ENCODE results near the gene NSFL1C.

Gene NSFL1C

DNA sequence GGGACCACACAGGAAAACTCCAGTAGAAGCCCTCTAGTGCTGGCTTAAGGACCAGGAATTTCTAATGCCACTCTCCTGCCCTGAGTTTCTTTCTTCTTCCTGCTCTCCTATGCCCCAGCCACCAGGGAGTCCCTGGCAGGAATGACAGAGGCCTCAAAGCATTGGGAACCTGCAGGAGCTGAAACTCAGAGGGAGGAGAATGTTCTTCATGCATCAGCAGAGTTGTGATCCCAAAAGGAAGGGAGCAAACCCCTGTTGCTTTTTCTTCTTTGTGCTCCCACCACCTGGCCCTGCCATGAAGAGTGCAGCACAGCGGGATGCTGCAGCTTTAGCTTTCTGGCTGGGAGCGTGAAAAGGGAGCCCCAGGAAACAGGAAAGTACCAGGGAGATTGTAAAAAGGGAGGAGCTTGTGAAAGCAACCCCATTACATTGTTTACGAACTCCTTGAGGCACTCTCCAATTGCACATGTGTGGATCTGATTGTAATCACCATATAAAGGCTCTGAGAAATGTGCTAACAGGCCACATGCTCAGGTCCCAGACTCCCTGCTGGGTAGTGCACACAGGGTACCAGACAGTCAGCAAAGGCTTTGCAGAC is 39.1 kb downstream of the NSFL1C start:
- Histone ChIP-seq H3K9me3 (ENCODE audit: control insufficient read depth, low read length) (no peaks in the 10 kb centered on the region), H3K36me3 (ENCODE audit: control insufficient read depth, insufficient read depth, low read length) (no peaks in the 10 kb centered on the region), H3K27ac (ENCODE audit: insufficient read depth, low read depth, low read length, poor library complexity, severe bottlenecking) (peak overlapping the region; percentile 77), H3K4me1 (ENCODE audit: control insufficient read depth, insufficient read depth, low read length) (peaks cover 12% of the 10 kb centered on the region), H3K27me3 (ENCODE audit: control insufficient read depth, insufficient read depth, low read length, poor library complexity, severe bottlenecking) (no peaks in the 10 kb centered on the region), H3K4me3 (ENCODE audit: insufficient read depth, low read depth, low read length) (peak overlapping the region; percentile 8)
- 2 to 3% methylated on average over 3 of the region's 3 CpGs for WGBS, 2 experiments

DNA sequence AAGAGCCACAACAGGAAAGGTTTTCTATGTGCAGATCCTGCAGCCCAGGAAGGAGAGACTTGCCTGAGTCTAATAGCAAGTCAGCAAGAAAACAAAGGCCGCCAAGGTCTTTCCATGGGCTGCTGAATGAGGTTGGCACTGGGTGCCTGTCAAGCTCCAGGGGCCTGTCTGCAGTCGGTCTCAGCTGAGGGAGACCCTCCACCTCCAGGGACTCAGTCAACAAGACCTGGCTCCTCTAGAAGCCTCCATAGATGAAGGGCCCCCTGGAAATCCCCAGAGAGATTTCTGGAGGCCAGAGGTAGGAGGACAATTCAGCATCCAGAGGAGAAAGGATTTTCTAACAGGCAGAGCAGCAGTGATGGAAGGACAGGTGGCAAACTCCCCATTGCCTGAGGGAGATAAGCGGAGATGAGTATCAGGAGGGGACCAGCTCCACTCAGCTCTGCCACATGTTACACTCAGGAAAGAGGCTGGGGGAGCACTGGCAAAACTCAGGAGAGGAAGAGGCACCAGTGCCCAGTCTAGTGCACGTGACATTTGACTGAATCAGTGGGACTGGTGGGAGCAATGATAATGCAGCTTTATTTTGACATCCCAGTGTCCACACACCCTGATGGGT is 40.3 kb downstream of the NSFL1C start:
- 75 to 78% methylated on average over 4 of the region's 4 CpGs for WGBS, 2 experiments

DNA sequence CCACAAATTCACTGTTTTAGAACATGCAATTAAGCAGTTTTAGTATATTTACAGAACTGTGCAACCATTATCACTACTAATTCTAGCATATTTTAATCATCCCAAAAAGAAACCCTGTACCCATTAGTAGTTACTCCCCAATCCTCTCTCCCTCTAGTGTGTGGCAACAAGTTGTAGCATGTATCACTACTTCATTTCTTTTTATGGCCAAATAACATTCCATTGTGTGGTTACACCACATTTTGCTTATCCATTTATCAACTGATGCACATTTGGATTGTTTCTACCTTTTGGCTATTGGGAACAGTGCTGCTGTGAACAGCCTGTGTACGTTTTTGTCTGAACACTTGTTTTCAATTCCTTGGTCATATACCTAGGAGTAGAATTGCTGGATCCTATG is 42.3 kb downstream of the NSFL1C start:
- Histone ChIP-seq H3K4me3 (ENCODE audit: insufficient read depth, low read depth, low read length) (no peak overlapping the region), H3K9me3 (ENCODE audit: control insufficient read depth, low read length) (no peaks in the 10 kb centered on the region), H3K27ac (ENCODE audit: insufficient read depth, low read depth, low read length, poor library complexity, severe bottlenecking) (no peak overlapping the region), H3K4me1 (ENCODE audit: control insufficient read depth, insufficient read depth, low read length) (peaks cover 12% of the 10 kb centered on the region), H3K36me3 (ENCODE audit: control insufficient read depth, insufficient read depth, low read length) (no peaks in the 10 kb centered on the region), H3K27me3 (ENCODE audit: control insufficient read depth, insufficient read depth, low read length, poor library complexity, severe bottlenecking) (no peaks in the 10 kb centered on the region)
- 75 to 98% methylated on average over 1 of the region's 1 CpG for WGBS, 2 experiments

More for the DNA sequence above, 40.3 kb downstream of the NSFL1C start:
- no peaks in the 10 kb centered on the region for H3K9me3 ChIP-seq (ENCODE audit: control insufficient read depth, low read length)
- H3K4me3 ChIP-seq (ENCODE audit: insufficient read depth, low read depth, low read length): no peak overlapping the region
- H3K27ac ChIP-seq (ENCODE audit: insufficient read depth, low read depth, low read length, poor library complexity, severe bottlenecking): no peak overlapping the region
- no peaks in the 10 kb centered on the region for H3K27me3 ChIP-seq (ENCODE audit: control insufficient read depth, insufficient read depth, low read length, poor library complexity, severe bottlenecking)
- no peaks in the 10 kb centered on the region for H3K36me3 ChIP-seq (ENCODE audit: control insufficient read depth, insufficient read depth, low read length)
- peaks cover 12% of the 10 kb centered on the region for H3K4me1 ChIP-seq (ENCODE audit: control insufficient read depth, insufficient read depth, low read length)

DNA sequence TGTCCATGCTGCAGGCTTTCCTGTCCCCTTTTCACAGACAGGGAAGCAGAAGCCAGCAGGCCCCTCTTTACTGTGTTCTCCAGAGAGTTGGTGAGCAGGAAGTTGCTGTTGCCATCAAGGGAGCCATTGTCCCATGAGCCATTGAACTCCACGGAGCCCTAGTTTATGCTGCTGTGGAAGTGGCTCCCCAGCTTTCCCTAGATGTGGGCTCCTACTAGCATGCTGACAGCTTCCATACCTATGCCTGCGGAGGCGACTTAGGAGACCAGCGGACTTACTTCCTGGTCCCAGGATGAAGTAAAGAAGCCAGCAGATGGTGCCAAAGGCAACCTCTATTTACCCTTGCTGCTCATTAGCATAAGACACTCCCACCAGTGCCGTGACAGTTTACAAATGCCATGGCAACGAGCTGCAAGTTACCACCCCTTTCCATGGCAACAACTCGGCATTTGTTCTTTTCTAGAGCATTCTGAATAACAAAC is 43.0 kb downstream of the NSFL1C start:
- H3K9me3 ChIP-seq (ENCODE audit: control insufficient read depth, low read length): no peaks in the 10 kb centered on the region
- H3K27ac ChIP-seq (ENCODE audit: insufficient read depth, low read depth, low read length, poor library complexity, severe bottlenecking): no peak overlapping the region
- no peak overlapping the region for H3K4me3 ChIP-seq (ENCODE audit: insufficient read depth, low read depth, low read length)
- H3K27me3 ChIP-seq (ENCODE audit: control insufficient read depth, insufficient read depth, low read length, poor library complexity, severe bottlenecking): no peaks in the 10 kb centered on the region
- H3K36me3 ChIP-seq (ENCODE audit: control insufficient read depth, insufficient read depth, low read length): no peaks in the 10 kb centered on the region
- H3K4me1 ChIP-seq (ENCODE audit: control insufficient read depth, insufficient read depth, low read length): peaks cover 12% of the 10 kb centered on the region
- WGBS, 2 experiments: 31 to 34% methylated on average over 7 of the region's 7 CpGs

DNA sequence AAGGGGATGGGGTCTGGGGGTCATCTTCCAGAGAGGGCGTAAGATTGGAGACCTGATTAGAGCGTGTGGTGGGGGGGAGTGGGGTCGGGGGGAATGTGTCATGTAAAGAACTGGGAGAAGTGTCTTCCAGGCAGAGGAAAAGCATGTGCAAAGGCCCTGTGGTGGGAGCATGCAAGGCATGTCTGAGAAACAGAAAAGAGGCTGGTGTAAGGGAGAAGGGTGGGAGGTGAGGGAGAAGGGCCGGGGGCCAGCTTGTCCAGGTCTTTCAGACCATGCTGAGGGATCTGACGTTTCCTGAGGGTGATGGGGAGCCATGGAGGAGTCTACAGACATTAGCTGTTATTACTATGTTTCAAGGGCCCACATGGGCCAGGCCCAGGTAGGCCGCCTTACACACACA is 43.4 kb downstream of the NSFL1C start:
- 90 to 91% methylated on average over 6 of the region's 6 CpGs for WGBS, 2 experiments
- Histone ChIP-seq H3K4me3 (ENCODE audit: insufficient read depth, low read depth, low read length) (no peak overlapping the region), H3K27me3 (ENCODE audit: control insufficient read depth, insufficient read depth, low read length, poor library complexity, severe bottlenecking) (no peaks in the 10 kb centered on the region), H3K9me3 (ENCODE audit: control insufficient read depth, low read length) (no peaks in the 10 kb centered on the region), H3K36me3 (ENCODE audit: control insufficient read depth, insufficient read depth, low read length) (no peaks in the 10 kb centered on the region), H3K27ac (ENCODE audit: insufficient read depth, low read depth, low read length, poor library complexity, severe bottlenecking) (no peak overlapping the region), H3K4me1 (ENCODE audit: control insufficient read depth, insufficient read depth, low read length) (peaks cover 12% of the 10 kb centered on the region)

DNA sequence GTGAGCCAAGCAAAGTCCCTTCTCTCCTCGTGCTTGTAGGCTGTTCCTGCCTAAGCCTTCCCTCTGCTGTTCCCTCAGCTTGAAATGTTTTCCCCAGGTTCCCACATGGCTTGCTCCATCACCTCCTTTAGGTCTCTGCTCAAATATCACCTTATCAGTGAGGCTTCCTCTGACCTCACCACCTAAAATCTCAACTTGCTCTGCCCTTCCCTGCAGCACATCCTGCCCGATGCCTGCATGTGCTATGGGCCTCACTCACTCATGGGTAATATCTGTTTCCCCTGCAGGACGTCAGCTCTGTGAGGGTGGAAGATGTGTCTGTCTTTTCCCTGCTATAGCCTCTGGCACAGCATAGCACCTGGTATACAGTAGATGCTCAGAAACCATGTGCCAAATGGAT is 43.9 kb downstream of the NSFL1C start:
- 67 to 80% methylated on average over 3 of the region's 3 CpGs for WGBS, 2 experiments
- no peaks in the 10 kb centered on the region for H3K27me3 ChIP-seq (ENCODE audit: control insufficient read depth, insufficient read depth, low read length, poor library complexity, severe bottlenecking)
- H3K36me3 ChIP-seq (ENCODE audit: control insufficient read depth, insufficient read depth, low read length): no peaks in the 10 kb centered on the region
- H3K9me3 ChIP-seq (ENCODE audit: control insufficient read depth, low read length): no peaks in the 10 kb centered on the region
- H3K4me1 ChIP-seq (ENCODE audit: control insufficient read depth, insufficient read depth, low read length): peaks cover 9% of the 10 kb centered on the region
- H3K27ac ChIP-seq (ENCODE audit: insufficient read depth, low read depth, low read length, poor library complexity, severe bottlenecking): no peak overlapping the region
- no peak overlapping the region for H3K4me3 ChIP-seq (ENCODE audit: insufficient read depth, low read depth, low read length)

DNA sequence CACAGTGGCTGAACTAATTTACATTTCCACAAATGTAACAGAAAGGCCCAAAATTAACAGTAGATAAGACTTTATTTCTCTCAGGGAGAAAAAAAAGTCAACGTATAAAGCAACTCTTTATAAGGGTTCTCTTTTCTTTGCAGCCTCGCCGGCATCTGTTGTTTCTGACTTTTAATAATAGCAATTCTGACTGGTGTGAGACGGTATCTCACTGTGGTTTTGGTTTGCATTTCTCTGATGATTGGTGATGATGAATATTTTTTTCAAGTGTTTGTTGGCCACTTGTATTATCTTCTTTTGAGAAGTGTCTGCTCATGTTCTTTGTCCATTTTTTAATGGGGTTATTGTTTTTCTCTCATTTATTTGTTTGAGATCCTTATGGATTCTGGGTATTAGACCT is 46.6 kb downstream of the NSFL1C start:
- Histone ChIP-seq H3K4me3 (ENCODE audit: insufficient read depth, low read depth, low read length) (no peak overlapping the region), H3K4me1 (ENCODE audit: control insufficient read depth, insufficient read depth, low read length) (no peaks in the 10 kb centered on the region), H3K36me3 (ENCODE audit: control insufficient read depth, insufficient read depth, low read length) (no peaks in the 10 kb centered on the region), H3K27ac (ENCODE audit: insufficient read depth, low read depth, low read length, poor library complexity, severe bottlenecking) (no peak overlapping the region), H3K9me3 (ENCODE audit: control insufficient read depth, low read length) (no peaks in the 10 kb centered on the region), H3K27me3 (ENCODE audit: control insufficient read depth, insufficient read depth, low read length, poor library complexity, severe bottlenecking) (no peaks in the 10 kb centered on the region)
- 94 to 98% methylated on average over 4 of the region's 4 CpGs for WGBS, 2 experiments

DNA sequence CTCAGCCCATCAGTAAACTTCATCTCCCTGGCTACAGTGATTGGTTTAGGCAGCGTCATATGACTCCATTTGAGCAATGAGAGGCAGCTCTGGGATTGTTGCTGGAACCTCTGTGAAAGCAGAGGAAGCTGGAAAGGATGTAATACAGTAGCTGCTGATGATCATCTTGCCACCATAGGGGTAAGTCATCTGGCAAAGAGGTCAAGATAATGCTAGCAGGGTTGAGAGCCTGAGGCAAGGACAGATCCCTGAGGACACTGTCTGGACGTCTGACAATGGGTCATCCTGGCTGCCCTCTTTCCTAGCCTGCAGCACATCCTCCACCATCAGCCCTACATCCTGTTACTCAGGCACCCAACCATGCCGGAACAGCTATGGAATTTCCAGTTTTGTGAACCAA is 48.3 kb downstream of the NSFL1C start:
- 86 to 89% methylated on average over 3 of the region's 3 CpGs for WGBS, 2 experiments
- H3K27me3 ChIP-seq (ENCODE audit: control insufficient read depth, insufficient read depth, low read length, poor library complexity, severe bottlenecking): no peaks in the 10 kb centered on the region
- no peaks in the 10 kb centered on the region for H3K9me3 ChIP-seq (ENCODE audit: control insufficient read depth, low read length)
- no peaks in the 10 kb centered on the region for H3K4me1 ChIP-seq (ENCODE audit: control insufficient read depth, insufficient read depth, low read length)
- H3K27ac ChIP-seq (ENCODE audit: insufficient read depth, low read depth, low read length, poor library complexity, severe bottlenecking): no peak overlapping the region
- no peak overlapping the region for H3K4me3 ChIP-seq (ENCODE audit: insufficient read depth, low read depth, low read length)
- H3K36me3 ChIP-seq (ENCODE audit: control insufficient read depth, insufficient read depth, low read length): no peaks in the 10 kb centered on the region

DNA sequence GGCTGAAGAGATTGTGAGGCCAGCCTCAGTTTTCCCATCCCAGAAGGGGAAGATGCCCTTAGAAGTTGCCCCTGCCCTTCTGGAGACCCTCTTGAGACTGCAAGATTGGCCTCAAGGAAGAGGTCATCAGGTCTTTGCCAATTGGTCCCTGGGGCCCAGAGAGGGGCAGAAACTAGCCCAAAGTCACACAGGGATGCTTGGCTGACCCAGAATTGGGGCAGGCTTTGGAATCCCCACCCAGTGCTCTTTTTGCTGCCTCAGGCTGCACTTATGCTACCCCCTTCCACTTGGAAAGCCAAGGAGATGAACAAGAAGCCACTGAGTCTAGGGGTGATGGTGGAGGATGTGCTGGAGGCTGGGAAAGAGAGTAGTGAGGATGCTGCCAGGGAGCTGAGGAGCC is 48.9 kb downstream of the NSFL1C start:
- H3K27me3 ChIP-seq (ENCODE audit: control insufficient read depth, insufficient read depth, low read length, poor library complexity, severe bottlenecking): no peaks in the 10 kb centered on the region
- no peaks in the 10 kb centered on the region for H3K36me3 ChIP-seq (ENCODE audit: control insufficient read depth, insufficient read depth, low read length)
- H3K9me3 ChIP-seq (ENCODE audit: control insufficient read depth, low read length): no peaks in the 10 kb centered on the region
- H3K4me1 ChIP-seq (ENCODE audit: control insufficient read depth, insufficient read depth, low read length): no peaks in the 10 kb centered on the region
- H3K4me3 ChIP-seq (ENCODE audit: insufficient read depth, low read depth, low read length): no peak overlapping the region
- no peak overlapping the region for H3K27ac ChIP-seq (ENCODE audit: insufficient read depth, low read depth, low read length, poor library complexity, severe bottlenecking)

DNA sequence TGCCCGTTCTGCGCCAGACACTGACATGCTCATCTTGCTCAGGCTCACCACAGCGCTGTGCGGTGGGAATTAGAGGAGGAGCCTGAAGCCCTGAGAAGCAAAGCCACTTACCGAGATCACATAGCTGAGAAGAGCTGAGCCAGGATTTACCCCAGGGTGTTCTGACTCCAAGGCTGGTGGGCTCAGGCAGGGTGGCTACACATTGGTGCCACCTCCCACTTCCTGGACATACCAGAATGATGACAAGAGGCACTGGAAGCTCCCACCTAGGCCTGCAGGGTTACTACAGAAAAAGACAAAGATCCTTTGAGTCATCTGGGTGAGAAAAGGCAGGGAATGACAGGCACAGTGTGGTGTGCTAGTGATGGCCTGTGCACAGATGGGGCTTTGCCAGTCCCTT is 49.4 kb downstream of the NSFL1C start:
- H3K36me3 ChIP-seq (ENCODE audit: control insufficient read depth, insufficient read depth, low read length): no peaks in the 10 kb centered on the region
- no peaks in the 10 kb centered on the region for H3K27me3 ChIP-seq (ENCODE audit: control insufficient read depth, insufficient read depth, low read length, poor library complexity, severe bottlenecking)
- WGBS, 2 experiments: 89 to 93% methylated on average over 5 of the region's 5 CpGs
- H3K4me3 ChIP-seq (ENCODE audit: insufficient read depth, low read depth, low read length): no peak overlapping the region
- H3K27ac ChIP-seq (ENCODE audit: insufficient read depth, low read depth, low read length, poor library complexity, severe bottlenecking): no peak overlapping the region
- no peaks in the 10 kb centered on the region for H3K4me1 ChIP-seq (ENCODE audit: control insufficient read depth, insufficient read depth, low read length)
- H3K9me3 ChIP-seq (ENCODE audit: control insufficient read depth, low read length): no peaks in the 10 kb centered on the region
